ENCODE results near the gene DDX6.

DDX6 gene

GRCh38 chr11:118705111-118705741 lies 85.7 kb downstream of the DDX6 start:
- peak in 1 of 2 donors; percentile 11 for DNase-seq (ENCODE audit: low read depth in 1 of 2, low spot score in 1 of 2)

DNA sequence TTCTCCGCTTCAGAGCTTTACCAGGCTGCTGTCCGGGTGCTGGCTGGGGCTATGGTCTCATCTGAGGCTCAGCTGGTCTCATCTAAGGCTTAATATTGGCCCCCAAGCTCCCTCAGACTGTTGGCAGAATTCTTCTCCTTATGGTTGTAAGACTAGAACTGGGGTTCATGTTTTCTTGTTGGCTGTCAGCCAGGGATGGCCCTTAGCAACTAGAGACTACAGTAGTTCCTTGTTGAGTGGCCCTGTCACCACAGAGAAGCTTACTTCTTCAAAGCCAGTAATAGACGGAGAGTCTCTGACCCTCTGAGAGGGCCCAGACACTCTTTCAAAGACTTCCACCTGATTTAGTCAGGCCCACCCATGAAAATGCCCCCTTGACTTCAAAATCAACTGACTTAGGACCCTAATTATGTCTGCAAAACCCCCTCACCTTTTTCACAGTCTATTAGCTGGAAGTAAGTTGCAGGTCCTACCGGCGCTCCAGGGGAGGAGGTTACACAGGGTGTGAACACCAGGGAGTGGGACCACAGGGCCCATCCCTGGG lies 87.3 kb downstream of the DDX6 start:
- DNase-seq (ENCODE audit: low read depth in 1 of 2, low spot score in 1 of 2): no peak

DNA sequence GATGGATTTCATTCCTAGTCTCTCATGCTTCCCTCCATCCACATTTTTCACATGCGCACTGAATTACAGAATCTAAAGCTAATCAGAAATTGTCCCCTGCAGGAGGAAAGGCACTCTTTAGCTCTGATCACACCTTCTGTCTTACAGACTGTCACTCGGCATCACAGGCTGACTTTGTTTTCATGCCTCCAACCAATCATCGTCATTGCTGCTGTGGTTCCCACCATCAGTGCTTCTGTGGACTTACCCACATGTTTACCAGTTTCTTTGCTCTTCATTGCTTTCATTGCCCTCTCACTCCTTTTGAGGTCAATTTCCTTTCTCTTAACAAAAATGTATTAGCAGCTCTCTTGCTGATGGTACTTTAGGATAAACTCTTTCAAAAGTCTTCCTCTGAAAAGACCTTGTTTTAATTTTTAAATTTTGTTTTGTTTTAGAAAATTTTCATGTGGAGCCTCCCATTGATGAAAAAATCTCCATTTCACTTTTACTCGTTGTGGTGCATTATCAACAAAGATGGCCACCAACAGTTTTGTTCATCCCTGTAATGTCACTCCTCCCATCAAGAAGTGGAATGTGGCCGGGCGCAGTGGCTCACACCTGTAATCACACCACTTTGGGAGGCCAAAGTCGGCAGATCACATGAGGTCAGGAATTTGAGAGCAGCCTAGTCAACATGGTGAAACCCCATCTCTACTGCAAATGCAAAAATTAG lies 91.3 kb downstream of the DDX6 start:
- peak in 1 of 2 donors; percentile 34 for DNase-seq (ENCODE audit: low read depth in 1 of 2, low spot score in 1 of 2)
